SH-SY5Y (cell line): ENCODE results near the gene SPG21.

Source experiments
- GATA2 ChIP-seq: IDR thresholded peaks from 2 replicates; pipeline ENCODE4 v1.6.1; 2011; ENCODE audit warnings: mild to moderate bottlenecking, low read depth, low read length
- GATA3 ChIP-seq: IDR thresholded peaks from 2 replicates; pipeline ENCODE4 v1.6.1; 2011; ENCODE audit warnings: low read depth, mild to moderate bottlenecking, low read length, moderate library complexity

DNA sequence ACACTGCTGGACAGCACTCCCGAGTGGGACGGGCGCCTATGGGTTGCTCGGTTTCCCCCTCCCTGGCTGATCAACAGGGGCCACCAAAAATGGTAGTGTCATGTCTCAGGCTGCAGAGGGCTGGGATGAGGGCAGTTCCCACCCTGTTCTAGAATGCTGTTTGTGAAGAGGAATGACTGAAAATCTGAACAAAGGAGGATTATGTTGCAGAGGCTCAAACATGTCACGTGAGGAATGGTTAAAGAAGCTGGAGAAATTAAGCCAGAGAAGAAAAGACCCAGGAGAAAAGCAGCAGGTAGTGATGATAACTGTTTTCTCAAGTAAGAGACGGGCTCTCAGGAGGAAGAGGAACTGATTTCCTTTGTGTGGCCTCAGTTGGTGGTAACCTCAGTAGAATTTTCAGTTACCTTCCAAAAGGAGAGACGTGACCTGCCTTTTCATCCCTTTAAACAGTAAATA lies 10.4 kb downstream of the SPG21 start:
- no peak for TF ChIP-seq GATA3
- no peak for TF ChIP-seq GATA2
